ENCODE measurements around the gene ZSWIM4. TPM values are rescaled to one million over a fixed set of nuclear protein-coding genes. Genes with fewer than 3 reads are reported as not detected.

ZSWIM4 gene
- total RNA-seq, 1 experiment from 2014 or later: 8.7 TPM

DNA sequence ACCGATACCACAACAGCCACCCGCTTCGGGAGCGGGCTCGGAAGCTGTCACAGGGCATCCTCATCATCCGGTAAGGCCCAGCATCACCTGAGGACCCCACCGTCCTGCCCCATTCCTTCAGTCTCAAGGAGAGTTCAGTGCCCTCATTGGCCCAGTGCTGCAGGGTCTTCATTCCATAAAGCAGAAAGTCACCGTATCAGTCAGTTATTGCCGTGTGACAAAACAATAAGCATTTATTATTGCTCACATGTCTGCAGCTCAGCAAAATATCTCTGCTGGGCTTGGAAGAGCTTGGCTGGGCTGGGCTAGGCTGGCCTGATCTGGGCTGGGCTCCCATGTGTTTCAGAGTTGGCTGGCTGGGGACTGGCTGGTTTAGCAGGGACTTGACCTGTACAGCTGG lies 39.0 kb upstream of the ZSWIM4 start:
- TF ChIP-seq POLR2AphosphoS5 (IDR thresholded peaks at IDR 0.05; ENCODE audit: low read depth, low read length) (no peak), TCF7L2 (IDR thresholded peaks at IDR 0.05; ENCODE audit: low read depth, low read length) (no peak), SIN3A (IDR thresholded peaks at IDR 0.05; ENCODE audit: borderline replicate concordance, insufficient read depth, low read depth, low read length) (no peak)
- TF ChIP-seq, protein P1, sequence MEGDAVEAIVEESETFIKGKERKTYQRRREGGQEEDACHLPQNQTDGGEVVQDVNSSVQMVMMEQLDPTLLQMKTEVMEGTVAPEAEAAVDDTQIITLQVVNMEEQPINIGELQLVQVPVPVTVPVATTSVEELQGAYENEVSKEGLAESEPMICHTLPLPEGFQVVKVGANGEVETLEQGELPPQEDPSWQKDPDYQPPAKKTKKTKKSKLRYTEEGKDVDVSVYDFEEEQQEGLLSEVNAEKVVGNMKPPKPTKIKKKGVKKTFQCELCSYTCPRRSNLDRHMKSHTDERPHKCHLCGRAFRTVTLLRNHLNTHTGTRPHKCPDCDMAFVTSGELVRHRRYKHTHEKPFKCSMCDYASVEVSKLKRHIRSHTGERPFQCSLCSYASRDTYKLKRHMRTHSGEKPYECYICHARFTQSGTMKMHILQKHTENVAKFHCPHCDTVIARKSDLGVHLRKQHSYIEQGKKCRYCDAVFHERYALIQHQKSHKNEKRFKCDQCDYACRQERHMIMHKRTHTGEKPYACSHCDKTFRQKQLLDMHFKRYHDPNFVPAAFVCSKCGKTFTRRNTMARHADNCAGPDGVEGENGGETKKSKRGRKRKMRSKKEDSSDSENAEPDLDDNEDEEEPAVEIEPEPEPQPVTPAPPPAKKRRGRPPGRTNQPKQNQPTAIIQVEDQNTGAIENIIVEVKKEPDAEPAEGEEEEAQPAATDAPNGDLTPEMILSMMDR (IDR thresholded peaks at IDR 0.05): no peak
- TF ChIP-seq, protein P2, sequence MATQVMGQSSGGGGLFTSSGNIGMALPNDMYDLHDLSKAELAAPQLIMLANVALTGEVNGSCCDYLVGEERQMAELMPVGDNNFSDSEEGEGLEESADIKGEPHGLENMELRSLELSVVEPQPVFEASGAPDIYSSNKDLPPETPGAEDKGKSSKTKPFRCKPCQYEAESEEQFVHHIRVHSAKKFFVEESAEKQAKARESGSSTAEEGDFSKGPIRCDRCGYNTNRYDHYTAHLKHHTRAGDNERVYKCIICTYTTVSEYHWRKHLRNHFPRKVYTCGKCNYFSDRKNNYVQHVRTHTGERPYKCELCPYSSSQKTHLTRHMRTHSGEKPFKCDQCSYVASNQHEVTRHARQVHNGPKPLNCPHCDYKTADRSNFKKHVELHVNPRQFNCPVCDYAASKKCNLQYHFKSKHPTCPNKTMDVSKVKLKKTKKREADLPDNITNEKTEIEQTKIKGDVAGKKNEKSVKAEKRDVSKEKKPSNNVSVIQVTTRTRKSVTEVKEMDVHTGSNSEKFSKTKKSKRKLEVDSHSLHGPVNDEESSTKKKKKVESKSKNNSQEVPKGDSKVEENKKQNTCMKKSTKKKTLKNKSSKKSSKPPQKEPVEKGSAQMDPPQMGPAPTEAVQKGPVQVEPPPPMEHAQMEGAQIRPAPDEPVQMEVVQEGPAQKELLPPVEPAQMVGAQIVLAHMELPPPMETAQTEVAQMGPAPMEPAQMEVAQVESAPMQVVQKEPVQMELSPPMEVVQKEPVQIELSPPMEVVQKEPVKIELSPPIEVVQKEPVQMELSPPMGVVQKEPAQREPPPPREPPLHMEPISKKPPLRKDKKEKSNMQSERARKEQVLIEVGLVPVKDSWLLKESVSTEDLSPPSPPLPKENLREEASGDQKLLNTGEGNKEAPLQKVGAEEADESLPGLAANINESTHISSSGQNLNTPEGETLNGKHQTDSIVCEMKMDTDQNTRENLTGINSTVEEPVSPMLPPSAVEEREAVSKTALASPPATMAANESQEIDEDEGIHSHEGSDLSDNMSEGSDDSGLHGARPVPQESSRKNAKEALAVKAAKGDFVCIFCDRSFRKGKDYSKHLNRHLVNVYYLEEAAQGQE (IDR thresholded peaks at IDR 0.05; ENCODE audit: insufficient read depth in 1 of 2, low read depth in 2 of 2, low read length in 1 of 2): no peak
- no peak overlapping the region for H3K4me3 ChIP-seq (ENCODE audit: low read depth in 2 of 2, low read length in 2 of 2)
- BruUV-seq (replicated peaks): no TSS peak
- no peak for DNase-seq (ENCODE audit: low read depth, low spot score)
- no peaks in the 10 kb centered on the region for H3K27me3 ChIP-seq (ENCODE audit: control insufficient read depth, insufficient read depth, low read length)
- H3K36me3 ChIP-seq (ENCODE audit: control insufficient read depth, insufficient read depth, low read length): peaks cover 3% of the 10 kb centered on the region; the same call in 1 of the 2 replicates
- no peaks in the 10 kb centered on the region for H3K4me1 ChIP-seq (ENCODE audit: control insufficient read depth, insufficient read depth, low read length)
- no peak for ATAC-seq
- POLR2A ChIA-PET: no interaction called here
- in situ Hi-C loops (cut with HindIII; ENCODE audit: low pct_unique_long_range_greater_than_20kb, low sequenced_read_pairs): no loop called here
- H3K9me3 ChIP-seq (ENCODE audit: control insufficient read depth, insufficient read depth, low read depth, low read length): no peaks in the 10 kb centered on the region
- intact Hi-C loops (cut with micrococcal nuclease; ENCODE audit: unreplicated experiment): no loop called here
- CTCF ChIA-PET: no interaction called here
- no peak overlapping the region for H3K27ac ChIP-seq (ENCODE audit: low read length)

DNA sequence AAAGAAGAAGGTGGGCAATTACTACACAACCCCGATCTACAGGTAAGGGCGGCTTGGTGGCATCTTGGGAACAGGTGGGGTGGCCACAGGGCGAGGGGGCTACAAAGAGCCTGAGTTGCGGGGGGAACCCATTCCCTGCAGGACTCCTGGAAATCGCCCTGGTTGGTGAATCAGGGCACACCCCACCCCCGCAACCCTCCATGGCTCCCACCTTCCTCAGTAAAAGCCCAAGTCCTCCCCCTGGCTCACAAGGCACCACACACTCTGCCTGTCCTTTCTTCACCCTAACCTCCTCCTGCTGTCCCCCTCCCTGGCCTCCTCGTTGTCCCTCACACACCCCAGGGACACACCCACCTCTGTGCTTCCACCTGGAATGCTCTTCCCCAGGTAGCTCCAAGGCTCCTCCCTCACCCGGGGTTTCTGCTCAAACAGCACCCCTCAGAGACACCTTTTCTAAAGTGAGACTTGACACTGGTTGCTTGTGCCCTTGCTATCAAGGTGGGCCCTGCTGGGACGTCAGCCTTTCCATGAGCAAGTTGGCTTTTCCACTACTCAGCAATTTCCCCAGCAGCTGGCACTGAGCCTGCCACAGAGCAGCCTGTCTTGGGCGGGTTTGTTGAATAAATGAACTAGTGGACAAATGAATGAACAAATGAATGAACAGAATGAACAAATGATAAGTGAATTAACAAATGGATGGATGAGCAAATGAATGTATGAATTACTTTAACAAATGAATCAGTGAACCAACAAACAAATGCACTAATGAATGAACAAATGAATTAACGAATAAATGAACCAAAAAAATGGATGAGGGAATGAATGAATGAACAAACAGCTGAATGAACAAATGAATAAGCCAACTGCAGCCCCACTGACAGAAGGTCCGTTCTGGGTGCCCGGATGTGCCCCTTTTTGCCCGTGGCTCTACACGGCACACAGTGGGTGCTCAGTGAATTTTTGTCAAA lies 37.2 kb upstream of the ZSWIM4 start:
- no peak overlapping the region for H3K27ac ChIP-seq (ENCODE audit: low read length)
- H3K4me1 ChIP-seq (ENCODE audit: control insufficient read depth, insufficient read depth, low read length): no peaks in the 10 kb centered on the region
- ChIA-PET POLR2A (no interaction called here), CTCF (no interaction called here)
- peaks cover 3% of the 10 kb centered on the region; the same call in 1 of the 2 replicates for H3K36me3 ChIP-seq (ENCODE audit: control insufficient read depth, insufficient read depth, low read length)
- H3K9me3 ChIP-seq (ENCODE audit: control insufficient read depth, insufficient read depth, low read depth, low read length): no peaks in the 10 kb centered on the region
- TF ChIP-seq POLR2AphosphoS5 (IDR thresholded peaks at IDR 0.05; ENCODE audit: low read depth, low read length): no peak
- no peak for TF ChIP-seq TCF7L2 (IDR thresholded peaks at IDR 0.05; ENCODE audit: low read depth, low read length)
- no peak for TF ChIP-seq SIN3A (IDR thresholded peaks at IDR 0.05; ENCODE audit: borderline replicate concordance, insufficient read depth, low read depth, low read length)
- TF ChIP-seq, protein P1 (IDR thresholded peaks at IDR 0.05): no peak
- TF ChIP-seq, protein P2 (IDR thresholded peaks at IDR 0.05; ENCODE audit: insufficient read depth in 1 of 2, low read depth in 2 of 2, low read length in 1 of 2): no peak
- intact Hi-C loops (cut with micrococcal nuclease; ENCODE audit: unreplicated experiment): no loop called here
- DNase-seq (ENCODE audit: low read depth, low spot score) (no peak), ATAC-seq (no peak)
- no peak overlapping the region for H3K4me3 ChIP-seq (ENCODE audit: low read depth in 2 of 2, low read length in 2 of 2)
- BruUV-seq (replicated peaks): no TSS peak
- no peaks in the 10 kb centered on the region for H3K27me3 ChIP-seq (ENCODE audit: control insufficient read depth, insufficient read depth, low read length)
- in situ Hi-C loops (cut with HindIII; ENCODE audit: low pct_unique_long_range_greater_than_20kb, low sequenced_read_pairs): no loop called here

All from Panc1 (cell line).